Measurements from ENCODE around the gene CDNF. TPM values are rescaled to one million over a fixed set of nuclear protein-coding genes. Genes with fewer than 3 reads are reported as not detected.

CDNF gene
- total RNA-seq, 2 donors from 2014 or later: 2.5 to 3.4 TPM

DNA sequence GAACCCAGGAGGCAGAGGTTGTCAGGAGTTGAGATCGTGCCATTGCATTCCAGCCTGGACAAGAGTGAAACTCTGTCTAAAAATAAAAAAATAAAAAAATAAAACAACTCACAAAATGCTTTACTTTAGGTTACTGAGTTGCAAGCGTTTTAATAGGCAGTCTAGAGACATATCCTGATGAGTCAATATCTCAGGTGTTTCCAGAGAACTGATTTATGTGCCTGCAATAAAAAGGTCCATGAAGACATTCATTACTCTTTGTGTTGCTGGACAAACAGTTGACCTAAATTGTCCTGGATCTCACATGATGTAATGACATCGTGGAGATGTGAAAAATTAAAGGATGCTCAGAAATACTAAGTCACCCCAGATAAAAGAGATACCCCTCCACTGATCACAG lies 31.5 kb downstream of the CDNF start:
- ATAC-seq (ENCODE audit: insufficient number of reproducible peaks, low FRiP score, low read depth) (no peak), DNase-seq (ENCODE audit: low spot score) (no peak)
- H3K27me3 ChIP-seq (replicated peaks; ENCODE audit: insufficient read depth): no peaks in the 10 kb centered on the region
- H3K9me3 ChIP-seq: no peaks in the 10 kb centered on the region
- TF ChIP-seq, protein P1, sequence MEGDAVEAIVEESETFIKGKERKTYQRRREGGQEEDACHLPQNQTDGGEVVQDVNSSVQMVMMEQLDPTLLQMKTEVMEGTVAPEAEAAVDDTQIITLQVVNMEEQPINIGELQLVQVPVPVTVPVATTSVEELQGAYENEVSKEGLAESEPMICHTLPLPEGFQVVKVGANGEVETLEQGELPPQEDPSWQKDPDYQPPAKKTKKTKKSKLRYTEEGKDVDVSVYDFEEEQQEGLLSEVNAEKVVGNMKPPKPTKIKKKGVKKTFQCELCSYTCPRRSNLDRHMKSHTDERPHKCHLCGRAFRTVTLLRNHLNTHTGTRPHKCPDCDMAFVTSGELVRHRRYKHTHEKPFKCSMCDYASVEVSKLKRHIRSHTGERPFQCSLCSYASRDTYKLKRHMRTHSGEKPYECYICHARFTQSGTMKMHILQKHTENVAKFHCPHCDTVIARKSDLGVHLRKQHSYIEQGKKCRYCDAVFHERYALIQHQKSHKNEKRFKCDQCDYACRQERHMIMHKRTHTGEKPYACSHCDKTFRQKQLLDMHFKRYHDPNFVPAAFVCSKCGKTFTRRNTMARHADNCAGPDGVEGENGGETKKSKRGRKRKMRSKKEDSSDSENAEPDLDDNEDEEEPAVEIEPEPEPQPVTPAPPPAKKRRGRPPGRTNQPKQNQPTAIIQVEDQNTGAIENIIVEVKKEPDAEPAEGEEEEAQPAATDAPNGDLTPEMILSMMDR (IDR thresholded peaks at IDR 0.05): no peak
- H3K4me1 ChIP-seq (ENCODE audit: control insufficient read depth in 1 of 2, low read depth in 2 of 2): no peaks in the 10 kb centered on the region
- H3K27ac ChIP-seq: no peak overlapping the region
- H3K4me3 ChIP-seq: no peak overlapping the region
- H3K36me3 ChIP-seq: no peaks in the 10 kb centered on the region

DNA sequence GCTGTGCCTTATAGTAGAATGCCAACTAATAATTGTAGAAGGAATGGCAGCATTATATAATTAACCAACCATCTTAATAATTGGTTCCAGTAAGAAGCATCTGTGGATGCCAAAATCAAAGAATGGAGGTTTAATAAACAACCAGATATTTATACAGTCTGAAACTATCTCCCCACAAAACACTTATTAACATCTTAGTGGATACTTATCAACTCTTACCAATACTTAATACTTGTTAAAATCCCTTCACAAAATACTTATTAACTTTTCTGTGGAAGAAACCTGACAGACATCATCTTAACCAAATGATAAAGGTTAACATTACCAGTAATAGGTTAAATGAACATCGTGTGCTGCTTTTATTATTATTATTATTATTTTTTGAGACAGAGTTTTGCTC lies 34.0 kb downstream of the CDNF start:
- H3K4me3 ChIP-seq: no peak overlapping the region
- TF ChIP-seq, protein P1 (IDR thresholded peaks at IDR 0.05): no peak
- no peaks in the 10 kb centered on the region for H3K9me3 ChIP-seq
- H3K27me3 ChIP-seq (replicated peaks; ENCODE audit: insufficient read depth): no peaks in the 10 kb centered on the region
- no peak overlapping the region for H3K27ac ChIP-seq
- no peaks in the 10 kb centered on the region for H3K4me1 ChIP-seq (ENCODE audit: control insufficient read depth in 1 of 2, low read depth in 2 of 2)
- DNase-seq (ENCODE audit: low spot score) (no peak), ATAC-seq (ENCODE audit: insufficient number of reproducible peaks, low FRiP score, low read depth) (no peak)
- H3K36me3 ChIP-seq: no peaks in the 10 kb centered on the region

DNA sequence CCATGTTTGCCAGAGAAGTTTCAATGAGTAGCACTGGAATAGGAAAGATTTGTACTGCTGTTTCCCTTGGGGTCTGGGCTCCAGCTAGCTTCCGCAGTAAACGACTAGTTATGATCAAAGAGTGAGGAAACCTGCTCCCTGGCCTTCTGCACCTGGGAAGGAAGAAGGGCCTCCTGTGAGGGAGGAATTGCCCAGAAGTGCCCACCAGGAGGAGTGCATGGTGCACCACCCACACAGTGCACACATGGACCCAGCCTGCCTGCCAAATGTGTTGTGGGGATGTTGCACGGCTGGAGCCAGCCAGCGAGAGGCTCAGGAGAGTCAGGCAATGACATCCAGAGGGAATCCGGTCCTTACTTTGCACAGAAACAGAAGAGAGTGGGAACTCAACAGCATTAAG lies 36.1 kb downstream of the CDNF start:
- TF ChIP-seq, protein P1 (IDR thresholded peaks at IDR 0.05): no peak

DNA sequence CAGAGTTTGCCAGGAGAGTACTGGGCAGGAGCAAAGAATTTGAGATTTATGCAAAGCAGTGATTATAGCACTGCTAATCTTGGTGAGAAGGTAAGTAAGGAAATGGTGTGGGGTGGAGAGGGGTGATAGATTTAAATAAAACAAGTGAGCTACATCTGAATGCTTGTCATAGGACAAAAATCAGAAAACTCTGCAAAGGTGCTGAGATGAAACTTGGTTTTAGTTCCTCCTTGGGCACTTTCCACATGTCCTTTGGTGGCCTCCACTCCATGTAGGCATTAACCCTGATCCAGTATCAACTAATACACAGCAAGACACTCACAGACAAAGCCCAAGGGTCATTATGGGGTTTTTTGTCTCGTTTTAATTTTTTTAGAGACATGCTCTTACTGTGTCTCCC lies 37.4 kb downstream of the CDNF start:
- H3K27me3 ChIP-seq (replicated peaks; ENCODE audit: insufficient read depth): no peaks in the 10 kb centered on the region
- no peak overlapping the region for H3K4me3 ChIP-seq
- ATAC-seq (ENCODE audit: insufficient number of reproducible peaks, low FRiP score, low read depth) (no peak), DNase-seq (ENCODE audit: low spot score) (no peak)
- no peaks in the 10 kb centered on the region for H3K36me3 ChIP-seq
- no peaks in the 10 kb centered on the region for H3K4me1 ChIP-seq (ENCODE audit: control insufficient read depth in 1 of 2, low read depth in 2 of 2)
- H3K27ac ChIP-seq: no peak overlapping the region
- H3K9me3 ChIP-seq: no peaks in the 10 kb centered on the region
- TF ChIP-seq, protein P1 (IDR thresholded peaks at IDR 0.05): no peak

More for the DNA sequence above, 36.1 kb downstream of the CDNF start:
- Histone ChIP-seq H3K36me3 (no peaks in the 10 kb centered on the region), H3K9me3 (no peaks in the 10 kb centered on the region), H3K27me3 (replicated peaks; ENCODE audit: insufficient read depth) (no peaks in the 10 kb centered on the region), H3K4me3 (no peak overlapping the region), H3K27ac (no peak overlapping the region), H3K4me1 (ENCODE audit: control insufficient read depth in 1 of 2, low read depth in 2 of 2) (no peaks in the 10 kb centered on the region)
- ATAC-seq (ENCODE audit: insufficient number of reproducible peaks, low FRiP score, low read depth) (no peak), DNase-seq (ENCODE audit: low spot score) (no peak)

DNA sequence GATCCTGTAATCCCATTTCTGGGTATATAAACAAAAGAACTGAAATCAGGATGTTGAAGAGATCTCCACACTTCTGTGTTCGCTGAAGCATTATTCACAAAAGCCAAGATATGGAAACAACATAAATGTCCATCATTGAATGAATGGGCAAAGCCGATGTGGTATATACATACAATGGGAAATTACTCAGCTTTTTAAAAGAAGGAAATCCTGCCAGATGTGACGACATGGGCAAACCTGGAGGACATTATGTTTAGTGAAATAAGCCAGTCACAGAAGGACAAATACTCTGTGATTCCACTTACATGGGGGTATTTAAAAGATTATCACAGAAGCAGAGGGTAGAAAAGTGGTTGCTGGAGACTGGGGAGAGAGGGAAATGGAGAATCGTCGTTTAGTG lies 39.2 kb downstream of the CDNF start:
- Histone ChIP-seq H3K4me1 (ENCODE audit: control insufficient read depth in 1 of 2, low read depth in 2 of 2) (no peaks in the 10 kb centered on the region), H3K36me3 (no peaks in the 10 kb centered on the region), H3K4me3 (no peak overlapping the region), H3K27ac (no peak overlapping the region), H3K27me3 (replicated peaks; ENCODE audit: insufficient read depth) (no peaks in the 10 kb centered on the region), H3K9me3 (no peaks in the 10 kb centered on the region)
- no peak for DNase-seq (ENCODE audit: low spot score)
- no peak for ATAC-seq (ENCODE audit: insufficient number of reproducible peaks, low FRiP score, low read depth)
- TF ChIP-seq, protein P1 (IDR thresholded peaks at IDR 0.05): no peak

Measured in thoracic aorta (tissue), 2 donors.